PC-3 (cell line): ENCODE data around the gene DHRS4. TPM values are rescaled to one million over a fixed set of nuclear protein-coding genes. Genes with fewer than 3 reads are reported as not detected.

Experiments used
- ATAC-seq: fragments of 200-7000 bp; cut with Tn5 transposase; 2 replicates; pipeline ENCODE4 v1.9.1; 2020; ENCODE audit warnings: mild to moderate bottlenecking, moderate library complexity
- BruUV-seq: library from RNA; stranded (reverse); fragments of 400-500 nt; replicated peaks from 2 replicates; lab custom pipeline; 2021; lab: Mats Ljungman, UMichigan
- CTCF ChIA-PET: fragments of 300-600 bp; sonication (Branson Sonifier 250); formaldehyde crosslinking; loops from one replicate; lab custom pipeline; 2022; ENCODE audit warnings: antibody characterized with exemption; lab: Charles Lee
- POLR2A ChIA-PET: fragments of 300-600 bp; sonication (Branson Sonifier 250); formaldehyde crosslinking; loops from one replicate; lab custom pipeline; 2022; ENCODE audit warnings: antibody characterized with exemption; ENCODE audit not compliant: unreplicated experiment; lab: Charles Lee
- DNase-seq: peaks from one replicate; pipeline ENCODE4 v3.0.0-alpha.2; 2015
- H2AFZ ChIP-seq: fragments of 300-600 bp; sonication (generic); 2 replicates; pipeline ENCODE4 v1.6.0; 2016; ENCODE audit warnings: antibody characterized with exemption, low read length
- H3F3A ChIP-seq: fragments of 300-600 bp; sonication (generic); one replicate; pipeline ENCODE4 v1.6.0; 2017; ENCODE audit warnings: antibody characterized with exemption, low read length, control low read depth, mild to moderate bottlenecking; ENCODE audit not compliant: unreplicated experiment
- H3K27ac ChIP-seq: fragments of 300-600 bp; sonication (generic); 2 replicates; pipeline ENCODE4 v1.5.1; 2016; ENCODE audit warnings: mild to moderate bottlenecking, low read length
- H3K27me3 ChIP-seq: fragments of 300-600 bp; sonication (generic); 2 replicates; pipeline ENCODE4 v1.6.1; 2016; ENCODE audit warnings: low read length, mixed read lengths
- H3K36me3 ChIP-seq: fragments of 300-600 bp; sonication (generic); 2 replicates; pipeline ENCODE4 v1.6.1; 2016; ENCODE audit warnings: low read depth, mixed run types, low read length, mixed read lengths
- H3K4me1 ChIP-seq: fragments of 300-600 bp; sonication (generic); 2 replicates; pipeline ENCODE4 v1.5.1; 2016; ENCODE audit warnings: low read length; ENCODE audit not compliant: insufficient read depth
- H3K4me2 ChIP-seq: fragments of 300-600 bp; sonication (generic); 2 replicates; pipeline ENCODE4 v1.6.0; 2016; ENCODE audit warnings: low read length
- H3K4me3 ChIP-seq: fragments of 300-600 bp; sonication (generic); 2 replicates; pipeline ENCODE4 v1.5.1; 2016; ENCODE audit warnings: mild to moderate bottlenecking, low read length, mixed read lengths
- H3K79me2 ChIP-seq: fragments of 300-600 bp; sonication (generic); 2 replicates; pipeline ENCODE4 v1.6.1; 2017; ENCODE audit warnings: low read length, mixed read lengths
- H3K9ac ChIP-seq: fragments of 300-600 bp; sonication (generic); 2 replicates; pipeline ENCODE4 v1.6.0; 2016; ENCODE audit warnings: mild to moderate bottlenecking, low read length
- H3K9me2 ChIP-seq: fragments of 300-600 bp; sonication (generic); replicated peaks from 2 replicates; pipeline ENCODE4 v1.6.1; 2016; ENCODE audit warnings: mixed run types, low read length, mixed read lengths
- H3K9me3 ChIP-seq: fragments of 300-600 bp; sonication (generic); 2 replicates; pipeline ENCODE4 v1.6.1; 2016; ENCODE audit warnings: low read length, mixed read lengths
- H4K20me1 ChIP-seq: fragments of 300-600 bp; sonication (generic); 2 replicates; pipeline ENCODE4 v1.6.1; 2016; ENCODE audit warnings: low read length, mixed read lengths
- EZH2 ChIP-seq: fragments of 300-600 bp; sonication (generic); IDR thresholded peaks from one replicate; pipeline ENCODE4 v1.6.1; 2017; ENCODE audit warnings: antibody characterized with exemption, mild to moderate bottlenecking, low read length; ENCODE audit not compliant: unreplicated experiment
- EZH2phosphoT487 ChIP-seq: fragments of 300-600 bp; sonication (generic); IDR thresholded peaks from 2 replicates; pipeline ENCODE4 v1.6.1; 2018; ENCODE audit warnings: mild to moderate bottlenecking, antibody characterized with exemption, low read length, borderline replicate concordance
- intact Hi-C: fragments of 100-400 bp; cut with micrococcal nuclease; formaldehyde crosslinking; loops from 2 replicates; pipeline ENCODE4 v1.9.0; 2023
- total RNA-seq: library from RNA; depleted of rRNA; stranded (reverse); fragments of >200 nt; gene quantifications from 2 replicates; pipeline ENCODE4 v1.2.3, GENCODE V29; 2014
- TF ChIP-seq, protein P1 (sequence below): fragments of 300-600 bp; sonication (generic); conservative IDR thresholded peaks from 2 replicates; pipeline ENCODE4 v1.5.1; 2017; ENCODE audit warnings: antibody characterized with exemption, low read depth, mild to moderate bottlenecking, low read length

Gene DHRS4
- total RNA-seq, 1 experiment from 2014 or later, result 108 TPM

GRCh38 chr14:23926543-23926942 is 27.0 kb upstream of the DHRS4 start:
- no TSS peak for BruUV-seq
- no peak overlapping the region for H3K4me3 ChIP-seq
- intact Hi-C loops, result loop anchor here (5.0 kb wide), 1 partner anchor 339 kb away; no protein-coding TSS in a partner anchor

DNA sequence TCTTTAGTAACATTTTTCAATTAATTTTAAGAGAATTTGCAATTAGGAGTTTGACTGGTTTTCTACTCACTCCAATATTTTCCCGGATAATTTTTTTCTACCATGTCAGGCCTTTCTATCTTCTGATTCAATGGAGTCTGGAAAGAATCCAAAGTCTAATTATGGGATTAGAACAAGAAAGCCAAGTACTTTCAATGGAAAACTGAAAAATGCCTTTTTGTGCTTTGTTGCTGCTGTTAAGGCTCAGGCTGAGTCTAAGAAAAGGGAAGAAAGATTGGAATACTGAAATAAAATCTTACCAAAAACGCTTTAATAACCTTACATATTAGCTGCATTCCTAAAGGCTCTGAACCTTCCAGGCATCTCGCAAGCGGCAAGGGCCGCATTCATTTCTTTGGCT is 24.4 kb upstream of the DHRS4 start:
- intact Hi-C loops, result loop anchor here (5.0 kb wide), 1 partner anchor 342 kb away; no protein-coding TSS in a partner anchor
- CTCF ChIA-PET, result no interaction called here
- BruUV-seq, result no TSS peak

More at GRCh38 chr14:23926543-23926942, 27.0 kb upstream of the DHRS4 start:
- Histone ChIP-seq H3K9me2 (no peaks in the 10 kb centered on the region), H3F3A (no peaks in the 10 kb centered on the region), H3K36me3 (no peaks in the 10 kb centered on the region), H3K4me2 (no peak overlapping the region), H2AFZ (no peak overlapping the region), H3K27ac (no peak overlapping the region), H3K4me1 (no peaks in the 10 kb centered on the region), H4K20me1 (no peaks in the 10 kb centered on the region), H3K9ac (no peak overlapping the region), H3K9me3 (no peaks in the 10 kb centered on the region), H3K27me3 (peaks cover 12% of the 10 kb centered on the region; the same call in 1 of the 2 replicates), H3K79me2 (no peaks in the 10 kb centered on the region)
- ATAC-seq (no peak), DNase-seq (no peak)
- ChIA-PET POLR2A (no interaction called here), CTCF (no interaction called here)
- TF ChIP-seq EZH2 (no peak), EZH2phosphoT487 (no peak)
- TF ChIP-seq, protein P1, sequence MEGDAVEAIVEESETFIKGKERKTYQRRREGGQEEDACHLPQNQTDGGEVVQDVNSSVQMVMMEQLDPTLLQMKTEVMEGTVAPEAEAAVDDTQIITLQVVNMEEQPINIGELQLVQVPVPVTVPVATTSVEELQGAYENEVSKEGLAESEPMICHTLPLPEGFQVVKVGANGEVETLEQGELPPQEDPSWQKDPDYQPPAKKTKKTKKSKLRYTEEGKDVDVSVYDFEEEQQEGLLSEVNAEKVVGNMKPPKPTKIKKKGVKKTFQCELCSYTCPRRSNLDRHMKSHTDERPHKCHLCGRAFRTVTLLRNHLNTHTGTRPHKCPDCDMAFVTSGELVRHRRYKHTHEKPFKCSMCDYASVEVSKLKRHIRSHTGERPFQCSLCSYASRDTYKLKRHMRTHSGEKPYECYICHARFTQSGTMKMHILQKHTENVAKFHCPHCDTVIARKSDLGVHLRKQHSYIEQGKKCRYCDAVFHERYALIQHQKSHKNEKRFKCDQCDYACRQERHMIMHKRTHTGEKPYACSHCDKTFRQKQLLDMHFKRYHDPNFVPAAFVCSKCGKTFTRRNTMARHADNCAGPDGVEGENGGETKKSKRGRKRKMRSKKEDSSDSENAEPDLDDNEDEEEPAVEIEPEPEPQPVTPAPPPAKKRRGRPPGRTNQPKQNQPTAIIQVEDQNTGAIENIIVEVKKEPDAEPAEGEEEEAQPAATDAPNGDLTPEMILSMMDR, result no peak

More for the DNA sequence above, 24.4 kb upstream of the DHRS4 start:
- H3K4me2 ChIP-seq, result no peak overlapping the region
- H3K9me3 ChIP-seq, result no peaks in the 10 kb centered on the region
- no peak overlapping the region for H2AFZ ChIP-seq
- H3F3A ChIP-seq, result no peaks in the 10 kb centered on the region
- ATAC-seq, result no peak
- no peaks in the 10 kb centered on the region for H4K20me1 ChIP-seq
- no peak overlapping the region for H3K27ac ChIP-seq
- no peaks in the 10 kb centered on the region for H3K4me1 ChIP-seq
- H3K9ac ChIP-seq, result no peak overlapping the region
- no peaks in the 10 kb centered on the region for H3K79me2 ChIP-seq
- POLR2A ChIA-PET, result no interaction called here
- H3K36me3 ChIP-seq, result no peaks in the 10 kb centered on the region
- no peak overlapping the region for H3K4me3 ChIP-seq
- TF ChIP-seq EZH2 (no peak), EZH2phosphoT487 (no peak)
- TF ChIP-seq, protein P1, result no peak
- no peaks in the 10 kb centered on the region for H3K9me2 ChIP-seq
- peaks cover 5% of the 10 kb centered on the region; the same call in 1 of the 2 replicates for H3K27me3 ChIP-seq
- DNase-seq, result no peak
